H1 (cell line): Measurements from ENCODE around the gene S100A16. TPM values are rescaled to one million over a fixed set of nuclear protein-coding genes. Genes with fewer than 3 reads are reported as not detected.

Experiments
- CTCF ChIA-PET: fragments of 300-600 bp; sonication (Branson Sonifier 250); formaldehyde crosslinking; loops from one replicate; lab custom pipeline; 2021; ENCODE audit not compliant: partially characterized antibody; lab: Charles Lee
- POLR2A ChIA-PET: fragments of 300-600 bp; sonication (Branson Sonifier 250); formaldehyde crosslinking; loops from one replicate; lab custom pipeline; 2021; ENCODE audit warnings: inconsistent platforms; ENCODE audit not compliant: partially characterized antibody; lab: Charles Lee
- DNase-seq, 2 experiments: peaks; one replicate each; pipeline versions ENCODE4 v3.0.0 to v3.0.0-alpha.2; 2010 to 2022; ENCODE audit warnings: low spot score in 2 of 2, low read depth in 1 of 2, mixed read lengths in 1 of 2
- FAIRE-seq: peaks from 2 replicates; lab custom pipeline; 2011; peaks lifted over from hg19 to GRCh38; lab: Jason Lieb, UNC
- H2AFZ ChIP-seq: 2 replicates; pipeline ENCODE4 v1.8.1; 2012; ENCODE audit warnings: low read length, inconsistent platforms
- H2AK5ac ChIP-seq: 2 replicates; pipeline ENCODE4 v1.6.1; 2013; ENCODE audit warnings: low read depth, low read length
- H2BK120ac ChIP-seq: replicated peaks from 2 replicates; pipeline ENCODE3; 2013; ENCODE audit warnings: low read depth, low read length, inconsistent platforms
- H2BK12ac ChIP-seq: 2 replicates; pipeline ENCODE4 v1.6.1; 2013; ENCODE audit warnings: low read depth, low read length
- H2BK15ac ChIP-seq: 2 replicates; pipeline ENCODE4 v1.6.1; 2013; ENCODE audit warnings: low read length
- H2BK20ac ChIP-seq: 2 replicates; pipeline ENCODE4 v1.6.1; 2013; ENCODE audit warnings: low read length
- H2BK5ac ChIP-seq: 2 replicates; pipeline ENCODE4 v1.6.1; 2013; ENCODE audit warnings: low read depth, low read length
- H3K14ac ChIP-seq: 2 replicates; pipeline ENCODE4 v1.6.1; 2013; ENCODE audit warnings: inconsistent platforms; ENCODE audit not compliant: insufficient read length
- H3K18ac ChIP-seq: 2 replicates; pipeline ENCODE4 v1.6.1; 2013; ENCODE audit warnings: low read length; ENCODE audit errors: extremely low read depth
- H3K23ac ChIP-seq: 2 replicates; pipeline ENCODE4 v1.6.1; 2013; ENCODE audit warnings: inconsistent platforms; ENCODE audit not compliant: insufficient read length
- H3K23me2 ChIP-seq: 2 replicates; pipeline ENCODE4 v1.6.1; 2013; ENCODE audit warnings: low read depth, low read length
- H3K27ac ChIP-seq: 2 replicates; pipeline ENCODE4 v1.6.1; 2011; ENCODE audit warnings: low read depth, low read length, inconsistent platforms
- H3K27me3 ChIP-seq, 4 experiments: replicated peaks in 1 of 4; 1 replicate in 1 of 4; 2 replicates in 3 of 4; pipeline versions ENCODE4 v1.6.1 to v1.8.1; 2011 to 2013; ENCODE audit warnings: low read length in 3 of 4, mild to moderate bottlenecking in 3 of 4, inconsistent platforms in 2 of 4, mixed read lengths in 2 of 4, moderate library complexity in 1 of 4; ENCODE audit not compliant: control insufficient read depth in 3 of 4, insufficient read depth in 3 of 4; ENCODE audit errors: extremely low read depth in 1 of 4
- H3K36me3 ChIP-seq, 4 experiments: 2 replicates each; pipeline versions ENCODE4 v1.6.1 to v1.8.1; 2011 to 2013; ENCODE audit warnings: mild to moderate bottlenecking in 4 of 4, low read length in 3 of 4, moderate library complexity in 2 of 4, control low read depth in 1 of 4, inconsistent platforms in 1 of 4; ENCODE audit not compliant: insufficient read depth in 4 of 4, control insufficient read depth in 2 of 4
- H3K4ac ChIP-seq: replicated peaks from 2 replicates; pipeline ENCODE3; 2013; ENCODE audit warnings: low read length, low read depth, mixed read lengths, inconsistent platforms; ENCODE audit not compliant: insufficient read length
- H3K4me1 ChIP-seq, 4 experiments: replicated peaks in 1 of 4; 1 replicate in 1 of 4; 2 replicates in 3 of 4; pipeline versions ENCODE4 v1.6.1 to v1.8.1; 2011 to 2013; ENCODE audit warnings: low read length in 3 of 4, inconsistent platforms in 2 of 4, mixed read lengths in 1 of 4; ENCODE audit not compliant: insufficient read depth in 4 of 4, control insufficient read depth in 3 of 4
- H3K4me2 ChIP-seq, 2 experiments: 2 replicates each; pipeline versions ENCODE4 v1.6.1 to v1.8.1; 2011 to 2013; ENCODE audit warnings: low read depth in 2 of 2, low read length in 2 of 2, control low read depth in 1 of 2, inconsistent platforms in 1 of 2, mild to moderate bottlenecking in 1 of 2; ENCODE audit not compliant: insufficient read depth in 1 of 2
- H3K4me3 ChIP-seq, 4 experiments: fragments of 200-600, 300-600 bp in 1 of 4; sonication (generic), shearing (Covaris generic), sonication (Bioruptor Twin) in 1 of 4; 2 replicates each; pipeline versions ENCODE4 v1.5.1 to v1.8.1; 2011 to 2016; ENCODE audit warnings: low read length in 4 of 4, low read depth in 3 of 4, control low read depth in 2 of 4, inconsistent platforms in 2 of 4, mild to moderate bottlenecking in 2 of 4, mixed read lengths in 1 of 4, moderate library complexity in 1 of 4; ENCODE audit not compliant: insufficient read depth in 2 of 4; ENCODE audit errors: extremely low read depth in 1 of 4
- H3K56ac ChIP-seq: replicated peaks from 2 replicates; pipeline ENCODE3; 2013; ENCODE audit warnings: low read depth, mild to moderate bottlenecking, mixed read lengths, low read length, inconsistent platforms; ENCODE audit not compliant: insufficient read length
- H3K79me1 ChIP-seq: 2 replicates; pipeline ENCODE4 v1.6.1; 2013; ENCODE audit warnings: low read depth, low read length, control low read depth
- H3K79me2 ChIP-seq, 2 experiments: 2 replicates each; pipeline versions ENCODE4 v1.6.1 to v1.8.1; 2012 to 2013; ENCODE audit warnings: low read length in 2 of 2, mild to moderate bottlenecking in 2 of 2, inconsistent platforms in 1 of 2; ENCODE audit not compliant: insufficient read depth in 2 of 2, control insufficient read depth in 1 of 2
- H3K9ac ChIP-seq, 4 experiments: replicated peaks in 1 of 4; 1 replicate in 1 of 4; 2 replicates in 3 of 4; pipeline versions ENCODE4 v1.6.1 to v1.8.1; 2011 to 2013; ENCODE audit warnings: low read depth in 3 of 4, low read length in 3 of 4, control low read depth in 2 of 4, mild to moderate bottlenecking in 2 of 4, moderate library complexity in 2 of 4, inconsistent platforms in 1 of 4; ENCODE audit errors: extremely low read depth in 1 of 4
- H3K9me3 ChIP-seq, 2 experiments: 2 replicates each; pipeline versions ENCODE4 v1.6.1 to v1.8.1; 2012 to 2013; ENCODE audit warnings: mild to moderate bottlenecking in 2 of 2, moderate library complexity in 2 of 2, control low read depth in 1 of 2, inconsistent platforms in 1 of 2, low read depth in 1 of 2, low read length in 1 of 2, mixed read lengths in 1 of 2; ENCODE audit not compliant: insufficient read depth in 2 of 2
- H4K20me1 ChIP-seq, 2 experiments: replicated peaks in 1 of 2; 2 replicates each; pipeline versions ENCODE3 to v1.8.1; 2011 to 2013; ENCODE audit warnings: inconsistent platforms in 2 of 2, low read length in 2 of 2, mild to moderate bottlenecking in 1 of 2; ENCODE audit not compliant: insufficient read depth in 2 of 2, control insufficient read depth in 1 of 2
- H4K5ac ChIP-seq: 2 replicates; pipeline ENCODE4 v1.6.1; 2013; ENCODE audit warnings: low read length, low read depth, mixed read lengths, inconsistent platforms; ENCODE audit not compliant: insufficient read length
- H4K8ac ChIP-seq: 2 replicates; pipeline ENCODE4 v1.8.0; 2013; ENCODE audit warnings: mild to moderate bottlenecking, moderate library complexity, low read length, inconsistent platforms; ENCODE audit not compliant: insufficient read depth; ENCODE audit errors: extremely low read depth
- H4K91ac ChIP-seq: replicated peaks from 2 replicates; pipeline ENCODE3; 2013; ENCODE audit warnings: low read length, mixed read lengths, inconsistent platforms; ENCODE audit not compliant: insufficient read length
- BACH1 ChIP-seq: IDR thresholded peaks from 2 replicates; pipeline ENCODE4 v1.6.1; 2012; ENCODE audit warnings: low read length, improper control_type of control experiment
- NANOG ChIP-seq: IDR thresholded peaks from 2 replicates; pipeline ENCODE4 v1.6.1; 2011; ENCODE audit warnings: low read length, low read depth, mild to moderate bottlenecking, inconsistent platforms; ENCODE audit not compliant: insufficient read depth, poor library complexity, severe bottlenecking
- POLR2A ChIP-seq, 2 experiments: IDR thresholded peaks; 1 replicate in 1 of 2; 2 replicates in 1 of 2; pipeline ENCODE4 v1.6.1; 2011; ENCODE audit warnings: low read depth in 2 of 2, low read length in 2 of 2, mild to moderate bottlenecking in 2 of 2; ENCODE audit errors: control extremely low read depth in 1 of 2
- TAF7 ChIP-seq: optimal IDR thresholded peaks from 2 replicates; pipeline ENCODE3; 2011; ENCODE audit warnings: low read depth, mild to moderate bottlenecking, inconsistent platforms, low read length, moderate library complexity, borderline replicate concordance
- TCF12 ChIP-seq: IDR thresholded peaks from 2 replicates; pipeline ENCODE4 v1.6.1; 2011; ENCODE audit warnings: low read depth, mild to moderate bottlenecking, low read length
- WGBS, 2 experiments: shearing (Covaris generic) in 1 of 2; methylation state at CpG; one replicate each; pipeline versions ENCODE4 v1.1.6 to v1.1.7; 2013 to 2015; ENCODE audit warnings: low lambda C conversion rate in 2 of 2, mixed read lengths in 2 of 2, inconsistent platforms in 1 of 2, low coverage in 1 of 2, missing lambda C conversion rate in 1 of 2; ENCODE audit not compliant: insufficient replicate concordance in 2 of 2, insufficient coverage in 1 of 2, insufficient read length in 1 of 2; ENCODE audit errors: extremely low coverage in 1 of 2, missing lambda C conversion rate in 1 of 2; 5-methylcytosine and 5-hydroxymethylcytosine counted together
- polyA plus RNA-seq, 7 experiments: library from polyadenylated mRNA; depleted of rRNA in 3 of 7; stranded (reverse) in 5 of 7; unstranded in 2 of 7; fragments of >200 nt in 5 of 7; fragments of 200-250 nt in 2 of 7; gene quantifications; 1 replicate in 5 of 7; 2 replicates in 1 of 7; 4 replicates in 1 of 7; pipeline versions ENCODE4 v1.2.1 to v1.2.3, GENCODE V29; 2011 to 2013; ENCODE audit warnings: missing spikeins in 2 of 7, mixed read lengths in 2 of 7
- total RNA-seq: library from RNA; stranded (reverse); fragmentation: NEBNext Ultra II Directional; extraction: Animal tissue kit (Norgen Biotek cat#: 25700); gene quantifications from 2 replicates; pipeline ENCODE4 v1.2.1, GENCODE V29; 2021
- TF ChIP-seq, protein P1 (sequence below): IDR thresholded peaks from 2 replicates; pipeline ENCODE4 v1.6.1; 2012; ENCODE audit warnings: low read length, inconsistent platforms

Gene S100A16
- total and polyA plus RNA-seq, 2 of the 8 experiments (the other 6 are each of a cell fraction or from before 2014, with no cell fraction given), result 14.9 to 61.4 TPM

- WGBS, 2 experiments, result 49% methylated on average over 19 of the region's 19 CpGs; no CpG with 5 or more reads in 1 of the 2 experiments
- no peak overlapping the region for H3K27ac ChIP-seq
- POLR2A ChIA-PET, result interaction anchor here (0.6 to 15.3 kb wide), 4 partner anchors 10 to 167 kb away, joined by 3 to 261 read pairs (median 6); partner anchors contain the start of genes CHTOP, S100A1, S100A13 and SLC27A3
These were observed 4.0 kb downstream of the S100A16 start for GRCh38 chr1:153608742-153609584.

More at GRCh38 chr1:153608742-153609584, 4.0 kb downstream of the S100A16 start:
- peak overlapping the region; percentile 79; the same call in 1 of the 2 replicates for H2BK5ac ChIP-seq
- H3K14ac ChIP-seq, result no peak overlapping the region
- no peak overlapping the region for H2BK120ac ChIP-seq
- no peaks in the 10 kb centered on the region for H3K79me2 ChIP-seq
- H3K4me1 ChIP-seq, result peaks cover 0 to 35% (median 21%) of the 10 kb centered on the region in 4 experiments; a peak in 6 of 7 replicates
- peak overlapping the region; percentile 11; the same call in 1 of the 2 replicates for H2AK5ac ChIP-seq
- H3K79me1 ChIP-seq, result no peaks in the 10 kb centered on the region
- no peak overlapping the region for H3K4me3 ChIP-seq
- no peak overlapping the region for H4K8ac ChIP-seq
- FAIRE-seq (no peak), DNase-seq (peak; percentile 41 to 90)
- H3K23ac ChIP-seq, result no peak overlapping the region
- no peaks in the 10 kb centered on the region for H3K9me3 ChIP-seq
- H4K5ac ChIP-seq, result no peak overlapping the region
- no peaks in the 10 kb centered on the region; a peak in 1 of 7 replicates for H3K27me3 ChIP-seq
- TF ChIP-seq NANOG (no peak), TCF12 (no peak), BACH1 (no peak), POLR2A (IDR thresholded peaks at IDR 0.05; ENCODE audit: control extremely low read depth in 1 of 2, low read depth in 2 of 2, low read length in 2 of 2) (no peak), TAF7 (no peak)
- TF ChIP-seq, protein P1, sequence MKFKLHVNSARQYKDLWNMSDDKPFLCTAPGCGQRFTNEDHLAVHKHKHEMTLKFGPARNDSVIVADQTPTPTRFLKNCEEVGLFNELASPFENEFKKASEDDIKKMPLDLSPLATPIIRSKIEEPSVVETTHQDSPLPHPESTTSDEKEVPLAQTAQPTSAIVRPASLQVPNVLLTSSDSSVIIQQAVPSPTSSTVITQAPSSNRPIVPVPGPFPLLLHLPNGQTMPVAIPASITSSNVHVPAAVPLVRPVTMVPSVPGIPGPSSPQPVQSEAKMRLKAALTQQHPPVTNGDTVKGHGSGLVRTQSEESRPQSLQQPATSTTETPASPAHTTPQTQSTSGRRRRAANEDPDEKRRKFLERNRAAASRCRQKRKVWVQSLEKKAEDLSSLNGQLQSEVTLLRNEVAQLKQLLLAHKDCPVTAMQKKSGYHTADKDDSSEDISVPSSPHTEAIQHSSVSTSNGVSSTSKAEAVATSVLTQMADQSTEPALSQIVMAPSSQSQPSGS, result no peak
- peak overlapping the region; percentile 62 for H3K18ac ChIP-seq
- peak overlapping the region; percentile 95; the same call in 1 of the 2 replicates for H2BK15ac ChIP-seq
- H2BK20ac ChIP-seq, result peak overlapping the region; percentile 40; the same call in 1 of the 2 replicates
- H3K36me3 ChIP-seq, result no peaks in the 10 kb centered on the region
- no peak overlapping the region for H3K9ac ChIP-seq
- no peaks in the 10 kb centered on the region for H4K20me1 ChIP-seq
- H2AFZ ChIP-seq, result peak overlapping the region; percentile 45; the same call in 1 of the 2 replicates
- H3K4ac ChIP-seq, result peak overlapping the region; percentile 63
- no peak overlapping the region for H3K56ac ChIP-seq
- peak overlapping the region; percentile 75 for H4K91ac ChIP-seq
- peak overlapping the region in 1 of 2 experiments; percentile 37; a peak in 2 of 4 replicates for H3K4me2 ChIP-seq
- peak overlapping the region; percentile 92 for H2BK12ac ChIP-seq
- CTCF ChIA-PET, result interaction anchor here (1.0 to 15.9 kb wide), 7 partner anchors 8 to 114 kb away, joined by 3 to 224 read pairs (median 6); partner anchors contain the start of genes S100A13 and S100A14
- peaks cover 3% of the 10 kb centered on the region; the same call in 1 of the 2 replicates for H3K23me2 ChIP-seq
